HEK293T (cell line): Measurements from ENCODE around the gene PSIP1.
"Not testable (repeated sequence)": the region's sequence is repeated elsewhere in the genome, so short reads cannot be mapped to it uniquely, and the experiment has no call there.

ENCODE experiments used
- CTCF ChIA-PET: fragments of 350-600 bp; formaldehyde crosslinking; extraction: SDS; loops from one replicate; lab custom pipeline; 2021; ENCODE audit warnings: antibody characterized with exemption, inconsistent platforms; lab: Yijun Ruan, JAX
- POLR2A ChIA-PET: fragments of 350-600 bp; formaldehyde crosslinking; extraction: SDS; loops from one replicate; lab custom pipeline; 2020; ENCODE audit warnings: antibody characterized with exemption, inconsistent platforms; lab: Yijun Ruan, JAX
- DNase-seq: peaks from one replicate; pipeline ENCODE4 v3.0.0; 2012; ENCODE audit warnings: mixed read lengths; ENCODE audit errors: extremely low spot score
- ARNT ChIP-seq: fragments of 450-650 bp; IDR thresholded peaks from 2 replicates; pipeline ENCODE4 v1.6.1; 2017; ENCODE audit warnings: mild to moderate bottlenecking
- BHLHE40 ChIP-seq: fragments of 450-650 bp; IDR thresholded peaks from 2 replicates; pipeline ENCODE4 v1.6.1; 2016; ENCODE audit warnings: mild to moderate bottlenecking, moderate library complexity, borderline replicate concordance
- CTBP1 ChIP-seq: fragments of 450-650 bp; IDR thresholded peaks from 2 replicates; pipeline ENCODE4 v1.6.1; 2016; ENCODE audit warnings: borderline replicate concordance
- ELF4 ChIP-seq: fragments of 450-650 bp; IDR thresholded peaks from 2 replicates; pipeline ENCODE4 v1.6.1; 2017; ENCODE audit warnings: antibody characterized with exemption
- FOXA1 ChIP-seq: fragments of 450-650 bp; IDR thresholded peaks from 2 replicates; pipeline ENCODE4 v1.6.1; 2016; ENCODE audit warnings: mild to moderate bottlenecking
- FOXK2 ChIP-seq: fragments of 450-650 bp; IDR thresholded peaks from 2 replicates; pipeline ENCODE4 v1.6.1; 2016; ENCODE audit warnings: mild to moderate bottlenecking
- FOXM1 ChIP-seq: fragments of 450-650 bp; IDR thresholded peaks from 2 replicates; pipeline ENCODE4 v1.6.1; 2017; ENCODE audit warnings: mild to moderate bottlenecking, borderline replicate concordance
- HDGF ChIP-seq: fragments of 450-650 bp; IDR thresholded peaks from 2 replicates; pipeline ENCODE4 v1.6.1; 2017; ENCODE audit warnings: antibody characterized with exemption, borderline replicate concordance
- L3MBTL2 ChIP-seq: fragments of 450-650 bp; conservative IDR thresholded peaks from 2 replicates; pipeline ENCODE4 v1.6.1; 2016; ENCODE audit warnings: mild to moderate bottlenecking
- LEF1 ChIP-seq: fragments of 450-650 bp; IDR thresholded peaks from 2 replicates; pipeline ENCODE4 v1.6.1; 2017; ENCODE audit warnings: mild to moderate bottlenecking, borderline replicate concordance
- NFRKB ChIP-seq: fragments of 450-650 bp; IDR thresholded peaks from 2 replicates; pipeline ENCODE4 v1.6.1; 2016; ENCODE audit warnings: mild to moderate bottlenecking, moderate library complexity
- SP1 ChIP-seq: fragments of 450-650 bp; IDR thresholded peaks from 2 replicates; pipeline ENCODE4 v1.6.1; 2017
- SUZ12 ChIP-seq: fragments of 450-650 bp; IDR thresholded peaks from 2 replicates; pipeline ENCODE4 v1.6.1; 2016; ENCODE audit warnings: mild to moderate bottlenecking
- TARDBP ChIP-seq: fragments of 450-650 bp; IDR thresholded peaks from 2 replicates; pipeline ENCODE4 v1.6.1; 2016
- ZNF384 ChIP-seq: fragments of 450-650 bp; IDR thresholded peaks from 2 replicates; pipeline ENCODE4 v1.6.1; 2016
- TF ChIP-seq, protein P1 (sequence below): fragments of 450-650 bp; IDR thresholded peaks from 2 replicates; pipeline ENCODE4 v1.6.1; 2016

PSIP1 gene

DNA sequence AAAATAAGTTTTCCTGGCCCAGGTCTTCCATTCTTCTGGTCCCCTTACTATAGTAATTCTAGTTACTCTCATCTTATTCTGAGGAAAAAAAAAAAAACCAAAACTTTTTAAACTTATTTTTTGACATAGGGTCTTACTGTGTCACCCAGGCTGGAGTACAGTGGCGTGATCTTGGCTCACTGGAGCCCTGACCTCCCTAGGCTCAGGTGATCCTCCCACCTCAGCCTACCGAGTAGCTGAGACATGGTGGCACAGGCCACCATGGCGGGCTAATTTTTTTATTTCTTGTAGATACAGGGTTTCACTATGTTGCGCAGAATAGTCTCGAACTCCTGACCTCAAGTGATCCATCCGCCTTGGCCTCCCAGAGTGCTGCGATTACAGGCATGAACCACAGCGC, 49.7 kb downstream of the PSIP1 start:
- no peak for DNase-seq
- TF ChIP-seq ELF4 (no peak), CTBP1 (no peak), NFRKB (no peak), LEF1 (no peak), FOXM1 (no peak), ZNF384 (no peak), ARNT (no peak), BHLHE40 (no peak), SP1 (no peak), FOXK2 (no peak), TARDBP (no peak)
- ChIA-PET CTCF (no interaction called here), POLR2A (no interaction called here)

DNA sequence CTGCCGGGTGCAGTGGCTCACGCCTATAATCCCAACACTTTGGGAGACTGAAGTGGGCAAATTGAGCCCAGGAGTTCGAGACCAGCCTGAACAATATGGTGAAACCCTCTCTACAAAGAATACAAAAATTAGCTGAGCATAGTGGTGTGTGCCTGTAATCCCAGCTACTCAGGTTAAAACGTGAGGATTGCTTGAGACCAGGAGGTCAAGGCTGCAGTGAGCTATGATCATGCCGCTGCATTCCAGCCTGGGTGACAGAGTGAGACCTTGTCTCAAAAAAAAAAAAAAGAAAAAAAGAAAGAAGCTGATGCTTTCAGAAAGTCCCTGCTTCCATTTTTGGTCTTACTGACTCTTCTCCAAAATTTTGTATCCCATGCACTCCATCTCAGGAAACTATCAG, 56.8 kb downstream of the PSIP1 start:
- DNase-seq = no peak
- ChIA-PET CTCF (no interaction called here), POLR2A (no interaction called here)
- TF ChIP-seq SUZ12 = no peak
- no peak for TF ChIP-seq SP1
- no peak for TF ChIP-seq CTBP1
- TF ChIP-seq FOXA1 = no peak
- no peak for TF ChIP-seq ELF4
- TF ChIP-seq, protein P1, sequence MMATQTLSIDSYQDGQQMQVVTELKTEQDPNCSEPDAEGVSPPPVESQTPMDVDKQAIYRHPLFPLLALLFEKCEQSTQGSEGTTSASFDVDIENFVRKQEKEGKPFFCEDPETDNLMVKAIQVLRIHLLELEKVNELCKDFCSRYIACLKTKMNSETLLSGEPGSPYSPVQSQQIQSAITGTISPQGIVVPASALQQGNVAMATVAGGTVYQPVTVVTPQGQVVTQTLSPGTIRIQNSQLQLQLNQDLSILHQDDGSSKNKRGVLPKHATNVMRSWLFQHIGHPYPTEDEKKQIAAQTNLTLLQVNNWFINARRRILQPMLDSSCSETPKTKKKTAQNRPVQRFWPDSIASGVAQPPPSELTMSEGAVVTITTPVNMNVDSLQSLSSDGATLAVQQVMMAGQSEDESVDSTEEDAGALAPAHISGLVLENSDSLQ = no peak
- TF ChIP-seq ZNF384 = no peak
- no peak for TF ChIP-seq TARDBP
- no peak for TF ChIP-seq NFRKB
- no peak for TF ChIP-seq FOXK2

DNA sequence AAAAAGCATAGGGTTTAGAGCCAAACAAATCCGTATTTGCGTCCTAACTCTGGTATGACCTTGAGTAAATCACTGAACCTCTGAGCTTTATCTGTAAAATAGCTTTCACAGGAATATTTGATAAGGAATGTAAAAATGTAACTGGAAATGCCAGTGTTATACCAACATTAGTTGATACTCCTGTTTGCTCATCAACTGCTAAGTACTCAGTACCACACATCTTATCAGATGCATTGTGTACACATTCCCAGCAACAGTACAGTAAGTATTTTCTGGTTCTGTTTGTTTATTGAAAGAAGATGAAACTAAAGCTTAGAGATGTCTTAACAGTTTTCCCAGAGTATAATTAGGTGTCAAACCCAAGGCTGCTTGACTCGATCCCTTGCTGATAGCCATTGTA, 66.6 kb downstream of the PSIP1 start:
- TF ChIP-seq HDGF = no peak
- no peak for TF ChIP-seq CTBP1
- no peak for TF ChIP-seq LEF1
- no peak for TF ChIP-seq BHLHE40
- ChIA-PET CTCF (interaction anchor here (0.6 kb wide), 1 partner anchor 21 kb away, joined by 4 read pairs; no protein-coding TSS in a partner anchor), POLR2A (interaction anchor here (0.7 kb wide), 1 partner anchor 23 kb away, joined by 3 read pairs; no protein-coding TSS in a partner anchor)
- DNase-seq = no peak

DNA sequence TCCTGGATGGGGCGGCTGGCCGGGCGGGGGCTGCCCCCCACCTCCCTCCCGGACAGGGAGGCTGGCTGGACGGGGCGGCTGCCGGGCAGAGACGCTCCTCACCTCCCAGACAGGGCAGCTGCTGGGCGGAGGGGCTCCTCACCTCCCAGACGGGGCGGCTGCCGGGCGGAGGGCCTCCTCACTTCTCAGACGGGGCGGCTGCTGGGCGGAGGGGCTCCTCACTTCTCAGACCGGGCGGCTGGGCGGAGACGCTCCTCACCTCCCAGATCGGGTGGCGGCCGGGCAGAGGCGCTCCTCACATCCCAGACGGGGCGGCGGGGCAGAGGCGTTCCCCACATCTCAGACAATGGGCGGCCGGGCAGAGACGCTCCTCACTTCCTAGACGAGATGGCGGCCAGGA, 68.5 kb downstream of the PSIP1 start:
- CTCF ChIA-PET = interaction anchor here (0.6 kb wide), 1 partner anchor 1033 kb away, joined by 3 read pairs; no protein-coding TSS in a partner anchor
- POLR2A ChIA-PET, DNase-seq: not testable (repeated sequence)

DNA sequence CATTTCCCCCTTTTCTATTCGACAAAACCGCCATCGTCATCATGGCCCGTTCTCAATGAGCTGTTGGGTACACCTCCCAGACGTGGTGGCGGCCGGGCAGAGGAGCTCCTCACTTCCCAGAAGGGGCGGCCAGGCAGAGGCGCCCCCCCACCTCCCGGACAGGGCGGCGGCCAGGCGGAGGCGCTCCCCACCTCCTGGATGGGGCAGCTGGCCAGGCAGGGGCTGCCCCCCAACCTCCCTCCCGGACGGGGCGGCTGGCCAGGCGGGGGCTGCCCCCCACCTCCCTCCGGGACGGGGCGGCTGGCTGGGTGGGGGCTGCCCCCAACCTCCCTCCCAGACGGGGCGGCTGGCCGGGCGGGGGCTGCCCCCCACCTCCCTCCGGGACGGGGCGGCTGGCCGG, 68.9 kb downstream of the PSIP1 start:
- DNase-seq, POLR2A ChIA-PET, CTCF ChIA-PET: not testable (repeated sequence)

DNA sequence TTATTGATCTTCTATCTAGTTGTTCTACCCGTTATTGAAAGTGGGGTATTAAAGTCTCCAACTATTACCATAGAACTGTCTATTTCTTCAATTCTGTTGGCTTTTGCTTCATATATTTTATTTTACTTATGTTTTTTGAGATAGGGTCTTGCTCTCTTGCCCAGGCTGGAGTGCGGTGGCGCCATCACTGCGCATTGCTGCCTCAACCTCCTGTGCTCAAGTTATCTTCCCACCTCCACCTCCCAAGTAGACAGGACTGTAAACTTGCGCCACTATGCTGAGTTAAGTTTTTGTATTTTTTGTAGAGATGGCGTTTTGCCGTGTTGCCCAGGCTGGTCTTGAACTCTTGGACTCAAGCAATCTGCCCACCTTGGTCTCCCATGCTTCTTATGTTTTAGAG, 71.9 kb downstream of the PSIP1 start:
- ChIA-PET CTCF (no interaction called here), POLR2A (no interaction called here)
- no peak for DNase-seq
- TF ChIP-seq L3MBTL2 = no peak
- TF ChIP-seq HDGF = no peak
- TF ChIP-seq FOXK2 = no peak
- no peak for TF ChIP-seq NFRKB
- TF ChIP-seq SUZ12 = no peak
- no peak for TF ChIP-seq TARDBP
- no peak for TF ChIP-seq FOXM1
- TF ChIP-seq CTBP1 = no peak
- no peak for TF ChIP-seq SP1
- TF ChIP-seq ZNF384 = no peak
- TF ChIP-seq FOXA1 = no peak
- no peak for TF ChIP-seq ARNT
- TF ChIP-seq LEF1 = no peak

DNA sequence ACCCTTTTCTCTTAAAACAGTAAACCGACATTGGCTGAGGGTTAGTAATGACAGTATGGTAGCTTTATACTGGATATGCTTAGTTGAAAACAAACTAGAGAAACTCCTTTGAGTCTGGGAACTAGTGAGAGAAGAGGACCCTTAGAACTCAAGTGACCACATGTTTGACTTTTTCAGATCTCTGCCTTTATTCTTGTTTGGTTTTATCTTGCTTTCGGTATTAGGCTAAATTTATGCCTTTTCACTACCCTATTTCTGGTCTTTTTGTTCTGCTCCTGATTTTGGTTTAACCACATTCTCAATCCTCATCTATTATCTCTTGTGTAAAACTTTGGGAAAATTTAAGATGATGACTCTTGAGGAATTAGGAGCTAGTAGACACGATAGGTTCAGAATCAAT, 77.1 kb downstream of the PSIP1 start:
- POLR2A ChIA-PET = no interaction called here
- TF ChIP-seq HDGF (no peak), CTBP1 (no peak), FOXK2 (no peak), ARNT (no peak), FOXA1 (no peak), FOXM1 (no peak), NFRKB (no peak), LEF1 (no peak), TARDBP (no peak), SP1 (no peak), ELF4 (no peak), L3MBTL2 (no peak), ZNF384 (no peak)
- CTCF ChIA-PET = no interaction called here
- no peak for DNase-seq

DNA sequence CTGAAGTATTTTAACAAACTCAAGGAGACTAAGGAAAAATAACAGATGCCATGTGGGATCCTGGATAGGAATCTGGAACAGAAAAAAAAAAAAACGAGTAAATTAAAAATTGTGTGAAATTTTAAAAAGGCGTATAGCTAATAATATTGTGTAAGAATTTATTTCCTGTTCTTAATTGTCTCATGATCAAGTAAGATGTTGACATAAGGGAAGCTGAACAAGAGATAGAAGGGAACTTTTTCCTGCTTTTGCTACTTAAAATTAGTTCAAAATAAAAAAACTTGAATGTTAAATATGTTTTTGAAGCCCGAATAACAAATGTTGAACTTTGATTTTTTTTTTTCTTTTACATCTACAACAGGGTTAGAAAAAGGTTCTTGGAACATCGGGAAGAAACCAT, 77.6 kb downstream of the PSIP1 start:
- TF ChIP-seq CTBP1 (no peak), SP1 (no peak), FOXM1 (no peak), LEF1 (no peak), BHLHE40 (no peak), NFRKB (no peak), FOXA1 (no peak), FOXK2 (no peak), SUZ12 (no peak), L3MBTL2 (no peak), TARDBP (no peak), ELF4 (no peak), HDGF (no peak), ARNT (no peak), ZNF384 (no peak)
- TF ChIP-seq, protein P1 = no peak
- POLR2A ChIA-PET = no interaction called here

More for the DNA sequence above, 77.6 kb downstream of the PSIP1 start:
- DNase-seq = no peak
- CTCF ChIA-PET = no interaction called here
